ENCODE data around the gene RXFP4. TPM values are rescaled to one million over a fixed set of nuclear protein-coding genes. Genes with fewer than 3 reads are reported as not detected.

Gene RXFP4
- polyA plus RNA-seq, 3 donors = 0.08 TPM; not detected in 2

- Mint-ChIP-seq H3K36me3 (peaks cover 72 to 84% of the 10 kb centered on the region in 2 donors), H3K27ac (peak overlapping the region; percentile 41 to 99 (median 95)), H3K4me1 (peaks cover 80% of the 10 kb centered on the region), H3K27me3 (ENCODE audit: low read depth in 3 of 3) (no peaks in the 10 kb centered on the region), H3K9me3 (no peaks in the 10 kb centered on the region), H3K4me3 (peak overlapping the region in 1 of 2 donors; percentile 81)
- peaks cover 97% of the 10 kb centered on the region for H4K20me1 ChIP-seq (ENCODE audit: insufficient read depth, low read length)
- H3K9ac ChIP-seq (ENCODE audit: insufficient read depth, low read length, poor library complexity, severe bottlenecking) = peak overlapping the region; percentile 61
- no peaks in the 10 kb centered on the region for H3K27me3 ChIP-seq (ENCODE audit: control insufficient read depth in 2 of 2, insufficient read depth in 2 of 2, low read length in 2 of 2)
- H3K9me3 ChIP-seq (replicated peaks in 1 of 2; ENCODE audit: control insufficient read depth in 1 of 2, insufficient read depth in 1 of 2, low read length in 2 of 2) = no peaks in the 10 kb centered on the region
- H3K4me1 ChIP-seq (ENCODE audit: control insufficient read depth in 1 of 2, insufficient read depth in 2 of 2, low read length in 2 of 2) = peaks cover 84% of the 10 kb centered on the region in 2 donors
- H3K4me2 ChIP-seq (replicated peaks; ENCODE audit: extremely low read depth, low read length, poor library complexity, severe bottlenecking) = peak overlapping the region; percentile 83
- peaks cover 97% of the 10 kb centered on the region for H3K79me2 ChIP-seq (ENCODE audit: insufficient read depth, low read length)
- no CpG with 5 or more reads among the region's 7 CpGs for whole genome bisulfite sequencing (ENCODE audit: insufficient coverage)
- H3K36me3 ChIP-seq (replicated peaks in 1 of 2; ENCODE audit: control insufficient read depth in 1 of 2, insufficient read depth in 2 of 2, low read length in 2 of 2) = peaks cover 81 to 84% of the 10 kb centered on the region in 2 donors
- H2AFZ ChIP-seq (ENCODE audit: insufficient read depth, low read depth, low read length, poor library complexity, severe bottlenecking) = no peak overlapping the region
- H3K4me3 ChIP-seq (replicated peaks in 1 of 3; ENCODE audit: low read depth in 2 of 3, low read length in 3 of 3) = peak overlapping the region in 1 of 3 experiments; percentile 94
- no peak for TF ChIP-seq CTCF (IDR thresholded peaks at IDR 0.05)
- peak in 1 of 3 donors; percentile 8 for DNase-seq
- intact Hi-C loops (cut with micrococcal nuclease) = no loop called here
- peak overlapping the region; percentile 60 to 97 for H3K27ac ChIP-seq (ENCODE audit: low read depth in 1 of 2, low read length in 2 of 2)
Measured at GRCh38 chr1:155966750-155967149, 25.3 kb downstream of the RXFP4 start.

DNA sequence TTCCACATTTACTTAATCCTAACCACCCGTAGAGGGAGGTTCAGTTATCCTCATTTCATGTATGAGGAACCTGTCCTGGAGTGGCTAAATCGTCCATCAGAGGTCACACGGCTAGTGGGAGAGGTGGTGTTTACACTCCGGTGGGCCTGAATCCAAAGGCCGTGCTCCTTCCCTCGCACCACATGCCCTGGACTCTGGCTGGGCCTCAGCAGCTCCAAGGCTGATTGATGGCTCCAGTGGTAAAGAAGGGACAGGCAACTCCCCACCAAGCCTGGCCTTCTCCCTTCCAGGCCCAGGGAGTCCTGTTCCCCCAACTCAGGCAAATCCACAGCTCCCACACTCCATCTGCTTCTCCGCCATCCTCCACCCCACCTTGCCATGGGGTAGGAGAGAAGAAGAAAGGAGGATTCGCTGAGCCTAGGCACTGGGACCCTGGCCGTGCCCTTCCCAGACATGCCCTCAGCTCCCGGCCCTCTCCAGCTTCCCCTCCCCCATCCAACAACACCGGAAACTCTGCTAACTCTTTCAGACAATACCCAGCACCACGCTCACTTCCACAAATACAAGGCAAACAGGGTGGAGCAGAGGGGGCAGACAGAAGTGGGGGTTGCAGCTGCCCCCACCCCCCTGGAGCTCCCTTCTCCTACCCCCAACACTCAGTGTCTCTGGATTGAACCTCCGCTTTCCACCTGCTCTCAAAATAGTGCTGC, 26.1 kb downstream of the RXFP4 start:
- Histone ChIP-seq H3K27ac (ENCODE audit: low read depth in 1 of 2, low read length in 2 of 2) (peak overlapping the region; percentile 60 to 97), H2AFZ (ENCODE audit: insufficient read depth, low read depth, low read length, poor library complexity, severe bottlenecking) (no peak overlapping the region), H3K4me2 (replicated peaks; ENCODE audit: extremely low read depth, low read length, poor library complexity, severe bottlenecking) (peak overlapping the region; percentile 83), H3K9ac (ENCODE audit: insufficient read depth, low read length, poor library complexity, severe bottlenecking) (peak overlapping the region; percentile 61), H3K27me3 (ENCODE audit: control insufficient read depth in 2 of 2, insufficient read depth in 2 of 2, low read length in 2 of 2) (no peaks in the 10 kb centered on the region), H3K9me3 (replicated peaks in 1 of 2; ENCODE audit: control insufficient read depth in 1 of 2, insufficient read depth in 1 of 2, low read length in 2 of 2) (no peaks in the 10 kb centered on the region), H3K4me1 (ENCODE audit: control insufficient read depth in 1 of 2, insufficient read depth in 2 of 2, low read length in 2 of 2) (peaks cover 84% of the 10 kb centered on the region in 2 donors), H3K79me2 (ENCODE audit: insufficient read depth, low read length) (peaks cover 97% of the 10 kb centered on the region), H4K20me1 (ENCODE audit: insufficient read depth, low read length) (peaks cover 97% of the 10 kb centered on the region), H3K4me3 (replicated peaks in 1 of 3; ENCODE audit: low read depth in 2 of 3, low read length in 3 of 3) (peak overlapping the region; percentile 3 to 94 (median 21)), H3K36me3 (replicated peaks in 1 of 2; ENCODE audit: control insufficient read depth in 1 of 2, insufficient read depth in 2 of 2, low read length in 2 of 2) (peaks cover 79 to 83% of the 10 kb centered on the region in 2 donors)
- peak in 1 of 3 donors; percentile 33 for DNase-seq
- 40% methylated on average over 4 of the region's 13 CpGs for WGBS (ENCODE audit: insufficient coverage)
- peak overlapping the region; percentile 81 to 88 for H3K4me3 Mint-ChIP-seq
- intact Hi-C loops (cut with micrococcal nuclease) = no loop called here
- TF ChIP-seq CTCF (IDR thresholded peaks at IDR 0.05) = no peak
- H3K9me3 Mint-ChIP-seq = no peaks in the 10 kb centered on the region
- H3K27ac Mint-ChIP-seq = peak overlapping the region; percentile 91 to 99 (median 95)
- H3K27me3 Mint-ChIP-seq (ENCODE audit: low read depth in 3 of 3) = no peaks in the 10 kb centered on the region
- peaks cover 80% of the 10 kb centered on the region for H3K4me1 Mint-ChIP-seq
- peaks cover 70 to 83% of the 10 kb centered on the region in 2 donors for H3K36me3 Mint-ChIP-seq

All from CD14-positive monocyte (primary cell).